H54 (cell line): ENCODE data around the gene CD19.
"Not testable (repeated sequence)": the region's sequence is repeated elsewhere in the genome, so short reads cannot be mapped to it uniquely, and the experiment has no call there.

Experiments
- DNase-seq: peaks from one replicate; pipeline ENCODE4 v3.0.0; 2011; ENCODE audit warnings: low spot score, mixed read lengths; ENCODE audit not compliant: insufficient read length
- FAIRE-seq: peaks from 3 replicates; lab custom pipeline; 2011; peaks lifted over from hg19 to GRCh38; lab: Jason Lieb, UNC
- POLR2A ChIP-seq: IDR thresholded peaks from 2 replicates; pipeline ENCODE4 v1.6.1; 2011; ENCODE audit warnings: low read depth, mild to moderate bottlenecking, low read length

CD19 gene

GRCh38 chr16:28935924-28936783, 4.4 kb downstream of the CD19 start:
- FAIRE-seq = no peak
- peak; percentile 45 for DNase-seq
- TF ChIP-seq POLR2A = no peak

GRCh38 chr16:28936784-28937155, 5.0 kb downstream of the CD19 start:
- no peak for TF ChIP-seq POLR2A
- DNase-seq (no peak), FAIRE-seq (no peak)

- FAIRE-seq (no peak), DNase-seq (no peak)
- TF ChIP-seq POLR2A = no peak
These were observed 5.6 kb downstream of the CD19 start for GRCh38 chr16:28937222-28937876.

- FAIRE-seq (no peak), DNase-seq (no peak)
- no peak for TF ChIP-seq POLR2A
These were observed 7.0 kb downstream of the CD19 start for GRCh38 chr16:28938721-28939120.

GRCh38 chr16:28939825-28940224, 8.1 kb downstream of the CD19 start:
- FAIRE-seq, DNase-seq: not testable (repeated sequence)

GRCh38 chr16:28943281-28943680, 11.5 kb downstream of the CD19 start:
- no peak for TF ChIP-seq POLR2A
- no peak for FAIRE-seq
- no peak for DNase-seq

- FAIRE-seq (no peak), DNase-seq (no peak)
- TF ChIP-seq POLR2A = no peak
These were observed 14.9 kb downstream of the CD19 start for GRCh38 chr16:28946681-28947080.

GRCh38 chr16:28950648-28951409, 19.1 kb downstream of the CD19 start, which contains the start of gene NFATC2IP:
TSS of gene NFATC2IP (plus strand) at chr16:28950937. CDS start at chr16:28951012, 75 bp downstream.
- peak; percentile 89 for FAIRE-seq
- DNase-seq = peak; percentile 98
- peak; percentile 78 for TF ChIP-seq POLR2A

GRCh38 chr16:28951410-28951943, 19.7 kb downstream of the CD19 start:
- TF ChIP-seq POLR2A = no peak
- DNase-seq (peak; percentile 51), FAIRE-seq (no peak)

- DNase-seq (no peak), FAIRE-seq (no peak)
- no peak for TF ChIP-seq POLR2A
These were observed 26.4 kb downstream of the CD19 start for GRCh38 chr16:28958216-28958615.

- no peak for FAIRE-seq
- no peak for DNase-seq
- TF ChIP-seq POLR2A = no peak
These were observed 27.1 kb downstream of the CD19 start for GRCh38 chr16:28958836-28959235.

GRCh38 chr16:28964072-28964471, 32.3 kb downstream of the CD19 start:
- no peak for TF ChIP-seq POLR2A
- DNase-seq (no peak), FAIRE-seq (no peak)

GRCh38 chr16:28964496-28964895, 32.7 kb downstream of the CD19 start:
- FAIRE-seq (no peak), DNase-seq (no peak)
- no peak for TF ChIP-seq POLR2A

GRCh38 chr16:28967156-28967555, 35.4 kb downstream of the CD19 start:
- TF ChIP-seq POLR2A = no peak
- FAIRE-seq (no peak), DNase-seq (no peak)

GRCh38 chr16:28969696-28970095, 37.9 kb downstream of the CD19 start:
- not testable (repeated sequence) for FAIRE-seq, DNase-seq
